ENCODE measurements around the gene AHCYL2. TPM values are rescaled to one million over a fixed set of nuclear protein-coding genes. Genes with fewer than 3 reads are reported as not detected.

Gene AHCYL2
- total and polyA plus RNA-seq, 4 donors, result 2.0 to 10.0 (median 3.6) TPM

DNA sequence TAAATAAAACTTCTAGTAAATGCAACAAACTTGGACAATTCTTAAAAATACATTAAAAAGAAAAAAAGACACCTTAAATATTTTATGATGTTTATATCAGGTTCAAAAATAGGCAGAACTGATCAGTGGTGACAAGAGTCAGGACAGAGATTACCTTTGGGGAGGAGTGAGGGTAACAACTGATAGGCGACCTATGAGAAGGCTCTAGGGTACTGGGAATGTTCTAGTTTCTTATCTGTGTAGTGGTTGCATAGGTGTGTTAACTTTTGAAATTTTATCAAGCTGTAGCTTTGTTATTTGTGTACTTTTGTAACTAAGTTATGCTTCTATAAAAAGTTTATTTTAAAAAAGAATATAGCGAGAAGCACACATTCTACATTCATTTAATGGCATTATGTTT lies 134.3 kb downstream of the AHCYL2 start:
- Histone ChIP-seq H3K9me3 (ENCODE audit: control insufficient read depth in 4 of 4, low read length in 3 of 4) (no peaks in the 10 kb centered on the region), H3K36me3 (ENCODE audit: control insufficient read depth in 4 of 4, insufficient read depth in 3 of 4, low read depth in 1 of 4, low read length in 3 of 4) (no peaks in the 10 kb centered on the region), H3K27ac (ENCODE audit: low read depth in 1 of 2, low read length in 2 of 2) (no peak overlapping the region), H3K4me3 (ENCODE audit: low read depth in 1 of 3, low read length in 3 of 3) (no peak overlapping the region), H3K4me1 (ENCODE audit: control insufficient read depth in 4 of 4, insufficient read depth in 4 of 4, low read length in 3 of 4) (no peaks in the 10 kb centered on the region), H3K9ac (ENCODE audit: low read depth in 1 of 2, low read length in 2 of 2) (no peak overlapping the region), H3K27me3 (ENCODE audit: control insufficient read depth in 4 of 4, insufficient read depth in 4 of 4, low read length in 3 of 4) (no peaks in the 10 kb centered on the region)
- WGBS, result 91% methylated on average over 2 of the region's 2 CpGs
- no peak for TF ChIP-seq YY1 (IDR thresholded peaks at IDR 0.05)
- no peak for TF ChIP-seq EGR1 (IDR thresholded peaks at IDR 0.05; ENCODE audit: low read depth in 2 of 2)
- no peak for TF ChIP-seq RAD21 (IDR thresholded peaks at IDR 0.05)
- TF ChIP-seq FOXA2 (IDR thresholded peaks at IDR 0.05), result no peak
- TF ChIP-seq RXRA (IDR thresholded peaks at IDR 0.05), result no peak
- TF ChIP-seq SP1 (IDR thresholded peaks at IDR 0.05), result no peak
- no peak for TF ChIP-seq TAF1 (conservative IDR thresholded peaks at IDR 0.05)
- TF ChIP-seq, protein P1, sequence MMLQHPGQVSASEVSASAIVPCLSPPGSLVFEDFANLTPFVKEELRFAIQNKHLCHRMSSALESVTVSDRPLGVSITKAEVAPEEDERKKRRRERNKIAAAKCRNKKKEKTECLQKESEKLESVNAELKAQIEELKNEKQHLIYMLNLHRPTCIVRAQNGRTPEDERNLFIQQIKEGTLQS (IDR thresholded peaks at IDR 0.05), result no peak
- TF ChIP-seq FOXA1 (IDR thresholded peaks at IDR 0.05), result no peak
- no peak for TF ChIP-seq JUND (IDR thresholded peaks at IDR 0.05)
- no peak for DNase-seq (ENCODE audit: low spot score)

DNA sequence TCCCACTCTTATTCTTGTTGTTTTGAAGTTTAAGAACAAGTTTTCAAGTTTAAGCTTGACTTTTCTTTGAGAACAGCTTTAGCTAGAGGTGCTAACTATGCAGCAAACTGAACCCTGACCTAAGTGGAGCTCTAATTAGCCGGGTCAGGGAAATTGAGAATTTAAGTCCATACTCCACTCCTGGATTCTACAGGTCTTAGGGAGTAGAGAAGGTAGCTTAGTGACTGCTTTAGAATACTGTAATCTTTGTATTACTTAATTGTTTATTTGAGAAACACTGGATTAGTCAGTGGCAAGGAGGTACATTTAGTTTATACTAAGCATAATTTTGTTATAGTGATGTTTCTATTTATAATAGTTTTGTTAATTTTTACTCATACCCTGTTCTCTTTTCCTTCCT lies 134.8 kb downstream of the AHCYL2 start:
- H3K27ac ChIP-seq (ENCODE audit: low read depth in 1 of 2, low read length in 2 of 2), result no peak overlapping the region
- no peak for DNase-seq (ENCODE audit: low spot score)
- no peak overlapping the region for H3K4me3 ChIP-seq (ENCODE audit: low read depth in 1 of 3, low read length in 3 of 3)
- H3K27me3 ChIP-seq (ENCODE audit: control insufficient read depth in 4 of 4, insufficient read depth in 4 of 4, low read length in 3 of 4), result no peaks in the 10 kb centered on the region
- no peaks in the 10 kb centered on the region for H3K4me1 ChIP-seq (ENCODE audit: control insufficient read depth in 4 of 4, insufficient read depth in 4 of 4, low read length in 3 of 4)
- H3K36me3 ChIP-seq (ENCODE audit: control insufficient read depth in 4 of 4, insufficient read depth in 3 of 4, low read depth in 1 of 4, low read length in 3 of 4), result no peaks in the 10 kb centered on the region
- no peaks in the 10 kb centered on the region for H3K9me3 ChIP-seq (ENCODE audit: control insufficient read depth in 4 of 4, low read length in 3 of 4)
- no peak overlapping the region for H3K9ac ChIP-seq (ENCODE audit: low read depth in 1 of 2, low read length in 2 of 2)
- TF ChIP-seq, protein P2, sequence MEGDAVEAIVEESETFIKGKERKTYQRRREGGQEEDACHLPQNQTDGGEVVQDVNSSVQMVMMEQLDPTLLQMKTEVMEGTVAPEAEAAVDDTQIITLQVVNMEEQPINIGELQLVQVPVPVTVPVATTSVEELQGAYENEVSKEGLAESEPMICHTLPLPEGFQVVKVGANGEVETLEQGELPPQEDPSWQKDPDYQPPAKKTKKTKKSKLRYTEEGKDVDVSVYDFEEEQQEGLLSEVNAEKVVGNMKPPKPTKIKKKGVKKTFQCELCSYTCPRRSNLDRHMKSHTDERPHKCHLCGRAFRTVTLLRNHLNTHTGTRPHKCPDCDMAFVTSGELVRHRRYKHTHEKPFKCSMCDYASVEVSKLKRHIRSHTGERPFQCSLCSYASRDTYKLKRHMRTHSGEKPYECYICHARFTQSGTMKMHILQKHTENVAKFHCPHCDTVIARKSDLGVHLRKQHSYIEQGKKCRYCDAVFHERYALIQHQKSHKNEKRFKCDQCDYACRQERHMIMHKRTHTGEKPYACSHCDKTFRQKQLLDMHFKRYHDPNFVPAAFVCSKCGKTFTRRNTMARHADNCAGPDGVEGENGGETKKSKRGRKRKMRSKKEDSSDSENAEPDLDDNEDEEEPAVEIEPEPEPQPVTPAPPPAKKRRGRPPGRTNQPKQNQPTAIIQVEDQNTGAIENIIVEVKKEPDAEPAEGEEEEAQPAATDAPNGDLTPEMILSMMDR (IDR thresholded peaks at IDR 0.05; ENCODE audit: low read depth, low read length, missing input control), result no peak
- TF ChIP-seq HNF4G (IDR thresholded peaks at IDR 0.05) (no peak), GABPA (IDR thresholded peaks at IDR 0.05 in 1 of 2, conservative IDR thresholded peaks at IDR 0.05 in 1 of 2) (no peak), FOXA2 (IDR thresholded peaks at IDR 0.05) (no peak), HNF4A (conservative IDR thresholded peaks at IDR 0.05) (no peak), TAF1 (conservative IDR thresholded peaks at IDR 0.05) (no peak), RAD21 (IDR thresholded peaks at IDR 0.05) (no peak), RXRA (IDR thresholded peaks at IDR 0.05) (no peak), EGR1 (IDR thresholded peaks at IDR 0.05; ENCODE audit: low read depth in 2 of 2) (no peak), FOXA1 (IDR thresholded peaks at IDR 0.05) (no peak), SP1 (IDR thresholded peaks at IDR 0.05) (no peak), JUND (IDR thresholded peaks at IDR 0.05) (no peak)
- TF ChIP-seq, protein P3, sequence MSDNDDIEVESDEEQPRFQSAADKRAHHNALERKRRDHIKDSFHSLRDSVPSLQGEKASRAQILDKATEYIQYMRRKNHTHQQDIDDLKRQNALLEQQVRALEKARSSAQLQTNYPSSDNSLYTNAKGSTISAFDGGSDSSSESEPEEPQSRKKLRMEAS (IDR thresholded peaks at IDR 0.05), result no peak
- TF ChIP-seq, protein P1 (IDR thresholded peaks at IDR 0.05), result no peak
- TF ChIP-seq, protein P4, sequence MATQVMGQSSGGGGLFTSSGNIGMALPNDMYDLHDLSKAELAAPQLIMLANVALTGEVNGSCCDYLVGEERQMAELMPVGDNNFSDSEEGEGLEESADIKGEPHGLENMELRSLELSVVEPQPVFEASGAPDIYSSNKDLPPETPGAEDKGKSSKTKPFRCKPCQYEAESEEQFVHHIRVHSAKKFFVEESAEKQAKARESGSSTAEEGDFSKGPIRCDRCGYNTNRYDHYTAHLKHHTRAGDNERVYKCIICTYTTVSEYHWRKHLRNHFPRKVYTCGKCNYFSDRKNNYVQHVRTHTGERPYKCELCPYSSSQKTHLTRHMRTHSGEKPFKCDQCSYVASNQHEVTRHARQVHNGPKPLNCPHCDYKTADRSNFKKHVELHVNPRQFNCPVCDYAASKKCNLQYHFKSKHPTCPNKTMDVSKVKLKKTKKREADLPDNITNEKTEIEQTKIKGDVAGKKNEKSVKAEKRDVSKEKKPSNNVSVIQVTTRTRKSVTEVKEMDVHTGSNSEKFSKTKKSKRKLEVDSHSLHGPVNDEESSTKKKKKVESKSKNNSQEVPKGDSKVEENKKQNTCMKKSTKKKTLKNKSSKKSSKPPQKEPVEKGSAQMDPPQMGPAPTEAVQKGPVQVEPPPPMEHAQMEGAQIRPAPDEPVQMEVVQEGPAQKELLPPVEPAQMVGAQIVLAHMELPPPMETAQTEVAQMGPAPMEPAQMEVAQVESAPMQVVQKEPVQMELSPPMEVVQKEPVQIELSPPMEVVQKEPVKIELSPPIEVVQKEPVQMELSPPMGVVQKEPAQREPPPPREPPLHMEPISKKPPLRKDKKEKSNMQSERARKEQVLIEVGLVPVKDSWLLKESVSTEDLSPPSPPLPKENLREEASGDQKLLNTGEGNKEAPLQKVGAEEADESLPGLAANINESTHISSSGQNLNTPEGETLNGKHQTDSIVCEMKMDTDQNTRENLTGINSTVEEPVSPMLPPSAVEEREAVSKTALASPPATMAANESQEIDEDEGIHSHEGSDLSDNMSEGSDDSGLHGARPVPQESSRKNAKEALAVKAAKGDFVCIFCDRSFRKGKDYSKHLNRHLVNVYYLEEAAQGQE (IDR thresholded peaks at IDR 0.05), result no peak
- TF ChIP-seq, protein P5, sequence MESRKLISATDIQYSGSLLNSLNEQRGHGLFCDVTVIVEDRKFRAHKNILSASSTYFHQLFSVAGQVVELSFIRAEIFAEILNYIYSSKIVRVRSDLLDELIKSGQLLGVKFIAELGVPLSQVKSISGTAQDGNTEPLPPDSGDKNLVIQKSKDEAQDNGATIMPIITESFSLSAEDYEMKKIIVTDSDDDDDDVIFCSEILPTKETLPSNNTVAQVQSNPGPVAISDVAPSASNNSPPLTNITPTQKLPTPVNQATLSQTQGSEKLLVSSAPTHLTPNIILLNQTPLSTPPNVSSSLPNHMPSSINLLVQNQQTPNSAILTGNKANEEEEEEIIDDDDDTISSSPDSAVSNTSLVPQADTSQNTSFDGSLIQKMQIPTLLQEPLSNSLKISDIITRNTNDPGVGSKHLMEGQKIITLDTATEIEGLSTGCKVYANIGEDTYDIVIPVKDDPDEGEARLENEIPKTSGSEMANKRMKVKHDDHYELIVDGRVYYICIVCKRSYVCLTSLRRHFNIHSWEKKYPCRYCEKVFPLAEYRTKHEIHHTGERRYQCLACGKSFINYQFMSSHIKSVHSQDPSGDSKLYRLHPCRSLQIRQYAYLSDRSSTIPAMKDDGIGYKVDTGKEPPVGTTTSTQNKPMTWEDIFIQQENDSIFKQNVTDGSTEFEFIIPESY (IDR thresholded peaks at IDR 0.05), result no peak
- WGBS, result 89% methylated on average over 1 of the region's 1 CpG
